ENCODE measurements around the gene SCYGR8.

Gene SCYGR8

DNA sequence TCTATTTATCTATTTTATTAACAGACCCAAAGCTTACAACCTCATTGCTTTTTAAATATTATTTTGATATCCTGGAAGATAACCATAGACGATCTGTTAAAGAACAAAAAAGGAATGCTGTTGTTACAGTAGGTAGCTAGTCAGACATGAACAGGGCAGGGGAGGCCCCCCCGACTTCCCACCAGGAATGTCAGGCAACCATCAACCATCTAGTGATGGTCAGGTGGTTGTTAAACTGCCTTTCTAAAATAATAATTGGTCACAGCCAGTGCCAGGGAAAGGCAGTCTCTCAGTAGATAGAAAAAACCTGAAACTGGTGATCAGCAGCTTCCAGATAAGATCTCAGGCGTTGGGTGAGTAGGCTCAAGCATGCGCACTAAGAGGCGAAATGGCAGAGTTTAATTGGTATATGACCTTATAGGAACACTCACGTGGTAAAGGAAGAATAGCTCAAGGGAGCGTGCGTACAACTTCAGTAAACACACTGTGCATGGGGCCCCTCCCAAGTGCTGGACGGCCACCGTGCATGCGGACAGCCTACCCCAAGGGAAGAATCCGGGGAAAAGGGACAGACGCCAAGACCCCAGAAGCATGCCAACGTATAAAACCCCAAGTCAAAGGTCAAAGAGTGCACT, 35.4 kb downstream of the SCYGR8 start:
- peaks cover 9 to 12% of the 10 kb centered on the region in 2 donors for H3K4me1 ChIP-seq (ENCODE audit: control insufficient read depth in 2 of 2, insufficient read depth in 2 of 2, low read length in 2 of 2)
- no peaks in the 10 kb centered on the region for H3K36me3 ChIP-seq (ENCODE audit: control insufficient read depth in 2 of 2, insufficient read depth in 2 of 2, low read length in 2 of 2)
- no peaks in the 10 kb centered on the region for H3K27me3 ChIP-seq (ENCODE audit: control insufficient read depth in 2 of 2, insufficient read depth in 2 of 2, low read length in 2 of 2)
- H3K4me3 ChIP-seq (ENCODE audit: low read length in 2 of 2): peak overlapping the region; percentile 59 to 75
- H3K9me3 ChIP-seq (ENCODE audit: control insufficient read depth in 2 of 2, low read length in 2 of 2): no peaks in the 10 kb centered on the region
- H3K9ac ChIP-seq (ENCODE audit: low read depth in 1 of 2, low read length in 2 of 2): peak overlapping the region; percentile 8 to 57
- H3K27ac ChIP-seq (ENCODE audit: low read depth in 2 of 2, low read length in 2 of 2): peak overlapping the region; percentile 82 to 93

GRCh38 chr2:227781841-227782240, 36.1 kb downstream of the SCYGR8 start:
- peak overlapping the region in 1 of 2 donors; percentile 57 for H3K9ac ChIP-seq (ENCODE audit: low read depth in 1 of 2, low read length in 2 of 2)
- H3K4me1 ChIP-seq (ENCODE audit: control insufficient read depth in 2 of 2, insufficient read depth in 2 of 2, low read length in 2 of 2): peaks cover 9 to 12% of the 10 kb centered on the region in 2 donors
- no peaks in the 10 kb centered on the region for H3K9me3 ChIP-seq (ENCODE audit: control insufficient read depth in 2 of 2, low read length in 2 of 2)
- H3K4me3 ChIP-seq (ENCODE audit: low read length in 2 of 2): peak overlapping the region in 1 of 2 donors; percentile 59
- no peaks in the 10 kb centered on the region for H3K36me3 ChIP-seq (ENCODE audit: control insufficient read depth in 2 of 2, insufficient read depth in 2 of 2, low read length in 2 of 2)
- no peaks in the 10 kb centered on the region for H3K27me3 ChIP-seq (ENCODE audit: control insufficient read depth in 2 of 2, insufficient read depth in 2 of 2, low read length in 2 of 2)
- H3K27ac ChIP-seq (ENCODE audit: low read depth in 2 of 2, low read length in 2 of 2): peak overlapping the region; percentile 82 to 93

DNA sequence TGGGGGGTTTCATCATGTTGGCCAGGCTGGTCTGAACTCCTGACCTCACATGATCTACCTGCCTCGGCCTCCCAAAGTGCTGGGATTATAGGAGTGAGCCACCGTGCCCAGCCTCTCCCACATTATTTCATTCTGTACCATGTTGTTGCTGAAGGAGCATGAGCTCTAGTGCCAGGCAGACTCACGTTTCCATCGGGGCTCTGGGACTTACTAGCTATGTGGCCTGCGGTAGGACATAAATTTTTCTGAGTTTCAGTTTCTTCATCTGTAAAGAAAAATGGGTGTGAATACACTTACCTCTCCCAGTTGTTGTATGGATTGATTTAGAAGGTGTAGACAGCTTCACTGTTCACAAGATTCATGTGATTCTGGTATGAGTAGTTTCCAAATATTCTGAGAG, 37.1 kb downstream of the SCYGR8 start:
- H3K27ac ChIP-seq (ENCODE audit: low read depth in 2 of 2, low read length in 2 of 2): peak overlapping the region; percentile 49 to 59
- H3K4me1 ChIP-seq (ENCODE audit: control insufficient read depth in 2 of 2, insufficient read depth in 2 of 2, low read length in 2 of 2): peaks cover 9 to 12% of the 10 kb centered on the region in 2 donors
- no peak overlapping the region for H3K9ac ChIP-seq (ENCODE audit: low read depth in 1 of 2, low read length in 2 of 2)
- no peaks in the 10 kb centered on the region for H3K27me3 ChIP-seq (ENCODE audit: control insufficient read depth in 2 of 2, insufficient read depth in 2 of 2, low read length in 2 of 2)
- H3K9me3 ChIP-seq (ENCODE audit: control insufficient read depth in 2 of 2, low read length in 2 of 2): no peaks in the 10 kb centered on the region
- H3K4me3 ChIP-seq (ENCODE audit: low read length in 2 of 2): no peak overlapping the region
- no peaks in the 10 kb centered on the region for H3K36me3 ChIP-seq (ENCODE audit: control insufficient read depth in 2 of 2, insufficient read depth in 2 of 2, low read length in 2 of 2)

GRCh38 chr2:227783404-227784138, 37.9 kb downstream of the SCYGR8 start:
- H3K9me3 ChIP-seq (ENCODE audit: control insufficient read depth in 2 of 2, low read length in 2 of 2): no peaks in the 10 kb centered on the region
- H3K4me3 ChIP-seq (ENCODE audit: low read length in 2 of 2): peak overlapping the region in 1 of 2 donors; percentile 52
- peak overlapping the region; percentile 49 to 59 for H3K27ac ChIP-seq (ENCODE audit: low read depth in 2 of 2, low read length in 2 of 2)

DNA sequence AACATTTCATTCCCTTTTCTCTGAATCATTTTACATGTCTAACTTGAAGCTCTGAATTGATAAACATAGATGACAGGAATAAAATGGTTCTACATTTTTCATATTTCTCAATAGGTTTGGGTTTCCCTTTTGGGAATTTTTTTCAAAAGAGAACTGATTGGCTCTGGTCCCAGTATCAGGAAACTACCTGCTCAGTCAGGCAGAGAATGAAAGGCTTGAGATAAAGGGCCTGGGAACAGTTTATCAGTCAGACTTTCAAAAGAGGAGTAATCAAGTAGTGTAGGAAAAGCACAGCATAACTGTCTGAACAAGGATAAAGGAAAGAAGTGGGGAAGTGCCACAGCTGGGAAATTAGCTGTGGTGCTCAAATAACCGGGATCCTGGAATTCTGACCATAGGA, 39.6 kb downstream of the SCYGR8 start:
- H3K27me3 ChIP-seq (ENCODE audit: control insufficient read depth in 2 of 2, insufficient read depth in 2 of 2, low read length in 2 of 2): no peaks in the 10 kb centered on the region
- H3K9me3 ChIP-seq (ENCODE audit: control insufficient read depth in 2 of 2, low read length in 2 of 2): no peaks in the 10 kb centered on the region
- no peak overlapping the region for H3K9ac ChIP-seq (ENCODE audit: low read depth in 1 of 2, low read length in 2 of 2)
- H3K4me3 ChIP-seq (ENCODE audit: low read length in 2 of 2): no peak overlapping the region
- H3K27ac ChIP-seq (ENCODE audit: low read depth in 2 of 2, low read length in 2 of 2): no peak overlapping the region
- peaks cover 9 to 12% of the 10 kb centered on the region in 2 donors for H3K4me1 ChIP-seq (ENCODE audit: control insufficient read depth in 2 of 2, insufficient read depth in 2 of 2, low read length in 2 of 2)
- no peaks in the 10 kb centered on the region for H3K36me3 ChIP-seq (ENCODE audit: control insufficient read depth in 2 of 2, insufficient read depth in 2 of 2, low read length in 2 of 2)

More at GRCh38 chr2:227783404-227784138, 37.9 kb downstream of the SCYGR8 start:
- H3K36me3 ChIP-seq (ENCODE audit: control insufficient read depth in 2 of 2, insufficient read depth in 2 of 2, low read length in 2 of 2): no peaks in the 10 kb centered on the region
- H3K9ac ChIP-seq (ENCODE audit: low read depth in 1 of 2, low read length in 2 of 2): no peak overlapping the region
- H3K4me1 ChIP-seq (ENCODE audit: control insufficient read depth in 2 of 2, insufficient read depth in 2 of 2, low read length in 2 of 2): peaks cover 9 to 12% of the 10 kb centered on the region in 2 donors
- no peaks in the 10 kb centered on the region for H3K27me3 ChIP-seq (ENCODE audit: control insufficient read depth in 2 of 2, insufficient read depth in 2 of 2, low read length in 2 of 2)

GRCh38 chr2:227788561-227789018, 42.9 kb downstream of the SCYGR8 start:
- no peaks in the 10 kb centered on the region for H3K9me3 ChIP-seq (ENCODE audit: control insufficient read depth in 2 of 2, low read length in 2 of 2)
- H3K4me3 ChIP-seq (ENCODE audit: low read length in 2 of 2): no peak overlapping the region
- H3K4me1 ChIP-seq (ENCODE audit: control insufficient read depth in 2 of 2, insufficient read depth in 2 of 2, low read length in 2 of 2): peaks cover 0 to 6% of the 10 kb centered on the region in 2 donors
- H3K9ac ChIP-seq (ENCODE audit: low read depth in 1 of 2, low read length in 2 of 2): no peak overlapping the region
- no peaks in the 10 kb centered on the region for H3K36me3 ChIP-seq (ENCODE audit: control insufficient read depth in 2 of 2, insufficient read depth in 2 of 2, low read length in 2 of 2)
- no peaks in the 10 kb centered on the region for H3K27me3 ChIP-seq (ENCODE audit: control insufficient read depth in 2 of 2, insufficient read depth in 2 of 2, low read length in 2 of 2)
- H3K27ac ChIP-seq (ENCODE audit: low read depth in 2 of 2, low read length in 2 of 2): no peak overlapping the region

DNA sequence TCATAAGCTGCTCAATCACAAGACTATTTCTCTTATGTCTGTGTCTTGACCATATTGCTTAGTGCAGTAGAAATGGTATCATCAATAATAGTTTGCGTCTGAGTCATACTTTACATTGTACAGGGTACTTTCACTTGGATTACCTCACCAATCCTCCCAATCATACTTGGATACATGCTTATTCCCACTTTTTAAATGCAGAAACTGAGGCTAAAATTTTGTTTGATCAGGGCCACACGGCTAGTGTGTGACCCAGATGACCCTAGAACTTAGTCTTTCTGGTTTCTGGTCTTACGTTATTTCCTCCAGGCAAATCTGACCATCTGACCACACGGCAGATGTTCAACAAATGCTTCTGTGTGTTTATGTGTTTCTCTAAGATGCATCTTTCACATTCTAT, 44.1 kb downstream of the SCYGR8 start:
- no peaks in the 10 kb centered on the region for H3K36me3 ChIP-seq (ENCODE audit: control insufficient read depth in 2 of 2, insufficient read depth in 2 of 2, low read length in 2 of 2)
- no peak overlapping the region for H3K27ac ChIP-seq (ENCODE audit: low read depth in 2 of 2, low read length in 2 of 2)
- no peaks in the 10 kb centered on the region for H3K9me3 ChIP-seq (ENCODE audit: control insufficient read depth in 2 of 2, low read length in 2 of 2)

DNA sequence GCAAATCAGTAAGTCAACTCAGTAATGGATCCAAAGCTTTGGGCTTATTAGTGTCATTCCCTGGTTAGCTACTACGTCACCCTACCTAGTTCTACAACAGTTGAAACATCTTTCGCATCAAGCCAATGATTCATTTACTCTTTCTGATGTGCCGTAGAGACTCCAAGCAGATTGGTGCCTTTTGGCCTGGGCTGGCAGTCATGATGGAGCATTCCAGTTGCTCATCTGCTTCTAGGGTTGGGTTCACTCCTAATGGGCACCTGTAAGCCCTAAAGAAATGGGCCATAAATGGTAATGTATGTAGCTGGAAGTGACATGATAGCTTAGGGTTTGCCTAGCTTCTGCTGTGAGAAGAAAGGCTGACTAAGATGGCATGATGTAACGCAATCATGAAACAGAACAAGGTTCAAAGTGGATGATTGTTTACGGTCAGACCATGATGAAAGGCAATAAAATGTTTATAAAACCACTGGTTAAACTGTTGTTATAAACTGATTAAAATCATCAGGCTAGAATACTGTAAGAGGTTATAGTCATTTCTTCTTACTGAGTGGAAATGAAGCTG, 47.5 kb downstream of the SCYGR8 start:
- H3K9ac ChIP-seq (ENCODE audit: low read depth in 1 of 2, low read length in 2 of 2): no peak overlapping the region
- no peaks in the 10 kb centered on the region for H3K36me3 ChIP-seq (ENCODE audit: control insufficient read depth in 2 of 2, insufficient read depth in 2 of 2, low read length in 2 of 2)
- no peak overlapping the region for H3K4me3 ChIP-seq (ENCODE audit: low read length in 2 of 2)
- no peaks in the 10 kb centered on the region for H3K9me3 ChIP-seq (ENCODE audit: control insufficient read depth in 2 of 2, low read length in 2 of 2)
- H3K27ac ChIP-seq (ENCODE audit: low read depth in 2 of 2, low read length in 2 of 2): peak overlapping the region in 1 of 2 donors; percentile 40
- H3K4me1 ChIP-seq (ENCODE audit: control insufficient read depth in 2 of 2, insufficient read depth in 2 of 2, low read length in 2 of 2): peaks cover 9 to 18% of the 10 kb centered on the region in 2 donors
- no peaks in the 10 kb centered on the region for H3K27me3 ChIP-seq (ENCODE audit: control insufficient read depth in 2 of 2, insufficient read depth in 2 of 2, low read length in 2 of 2)

More for the DNA sequence above, 44.1 kb downstream of the SCYGR8 start:
- no peak overlapping the region for H3K9ac ChIP-seq (ENCODE audit: low read depth in 1 of 2, low read length in 2 of 2)
- no peaks in the 10 kb centered on the region for H3K27me3 ChIP-seq (ENCODE audit: control insufficient read depth in 2 of 2, insufficient read depth in 2 of 2, low read length in 2 of 2)
- H3K4me3 ChIP-seq (ENCODE audit: low read length in 2 of 2): no peak overlapping the region
- peaks cover 0 to 6% of the 10 kb centered on the region in 2 donors for H3K4me1 ChIP-seq (ENCODE audit: control insufficient read depth in 2 of 2, insufficient read depth in 2 of 2, low read length in 2 of 2)
